ENCODE data around the gene TMCO2. TPM values are rescaled to one million over a fixed set of nuclear protein-coding genes. Genes with fewer than 3 reads are reported as not detected.

The TMCO2 gene
- total RNA-seq, 1 experiment from 2014 or later, result not detected

GRCh38 chr1:40274331-40274730, 26.6 kb downstream of the TMCO2 start:
- Histone ChIP-seq H3K4me1 (ENCODE audit: insufficient read depth, low read length, poor library complexity, severe bottlenecking) (no peaks in the 10 kb centered on the region), H3K4me3 (ENCODE audit: low read depth, low read length, poor library complexity, severe bottlenecking) (no peak overlapping the region), H3K36me3 (ENCODE audit: insufficient read depth, low read length, poor library complexity, severe bottlenecking) (peaks cover 43% of the 10 kb centered on the region), H3K9me3 (ENCODE audit: low read depth, low read length, poor library complexity, severe bottlenecking) (no peaks in the 10 kb centered on the region), H3K27ac (ENCODE audit: low read depth, low read length, poor library complexity, severe bottlenecking) (no peak overlapping the region), H3K27me3 (replicated peaks; ENCODE audit: insufficient read depth, low read depth, low read length, poor library complexity) (no peaks in the 10 kb centered on the region)
- POLR2A ChIA-PET (ENCODE audit: low non-redundant PET), result no interaction called here
- no TSS peak for BruUV-seq (replicated peaks)
- CTCF ChIA-PET, result no interaction called here
- intact Hi-C loops (cut with micrococcal nuclease; ENCODE audit: unreplicated experiment), result no loop called here
- TF ChIP-seq EZH2 (IDR thresholded peaks at IDR 0.05; ENCODE audit: borderline replicate concordance, low read depth, low read length, poor library complexity, severe bottlenecking), result no peak
- TF ChIP-seq CTCF (conservative IDR thresholded peaks at IDR 0.05; ENCODE audit: low read depth, low read length), result no peak
- no peak for DNase-seq (ENCODE audit: low spot score)

- Histone ChIP-seq H3K4me3 (ENCODE audit: low read depth, low read length, poor library complexity, severe bottlenecking) (no peak overlapping the region), H3K4me1 (ENCODE audit: insufficient read depth, low read length, poor library complexity, severe bottlenecking) (no peaks in the 10 kb centered on the region), H3K27me3 (replicated peaks; ENCODE audit: insufficient read depth, low read depth, low read length, poor library complexity) (no peaks in the 10 kb centered on the region), H3K27ac (ENCODE audit: low read depth, low read length, poor library complexity, severe bottlenecking) (no peak overlapping the region), H3K9me3 (ENCODE audit: low read depth, low read length, poor library complexity, severe bottlenecking) (no peaks in the 10 kb centered on the region), H3K36me3 (ENCODE audit: insufficient read depth, low read length, poor library complexity, severe bottlenecking) (peaks cover 26% of the 10 kb centered on the region)
- BruUV-seq (replicated peaks), result no TSS peak
- TF ChIP-seq CTCF (conservative IDR thresholded peaks at IDR 0.05; ENCODE audit: low read depth, low read length), result no peak
- TF ChIP-seq EZH2 (IDR thresholded peaks at IDR 0.05; ENCODE audit: borderline replicate concordance, low read depth, low read length, poor library complexity, severe bottlenecking), result no peak
- ChIA-PET CTCF (no interaction called here), POLR2A (ENCODE audit: low non-redundant PET) (no interaction called here)
- intact Hi-C loops (cut with micrococcal nuclease; ENCODE audit: unreplicated experiment), result no loop called here
- DNase-seq (ENCODE audit: low spot score), result no peak
These were observed 28.4 kb downstream of the TMCO2 start for GRCh38 chr1:40276122-40276521.

- ChIA-PET POLR2A (ENCODE audit: low non-redundant PET) (interaction anchor here (0.5 to 0.6 kb wide), 2 partner anchors 106 to 1367 kb away, joined by 3 to 6 read pairs; no protein-coding TSS in a partner anchor), CTCF (interaction anchor here (1.0 kb wide), 1 partner anchor 33 kb away, joined by 3 read pairs; no protein-coding TSS in a partner anchor)
- no peak for TF ChIP-seq CTCF (conservative IDR thresholded peaks at IDR 0.05; ENCODE audit: low read depth, low read length)
- no peak for TF ChIP-seq EZH2 (IDR thresholded peaks at IDR 0.05; ENCODE audit: borderline replicate concordance, low read depth, low read length, poor library complexity, severe bottlenecking)
- BruUV-seq (replicated peaks), result no TSS peak
- DNase-seq (ENCODE audit: low spot score), result no peak
- Histone ChIP-seq H3K36me3 (ENCODE audit: insufficient read depth, low read length, poor library complexity, severe bottlenecking) (peaks cover 18% of the 10 kb centered on the region), H3K4me3 (ENCODE audit: low read depth, low read length, poor library complexity, severe bottlenecking) (no peak overlapping the region), H3K27me3 (replicated peaks; ENCODE audit: insufficient read depth, low read depth, low read length, poor library complexity) (no peaks in the 10 kb centered on the region), H3K9me3 (ENCODE audit: low read depth, low read length, poor library complexity, severe bottlenecking) (no peaks in the 10 kb centered on the region), H3K27ac (ENCODE audit: low read depth, low read length, poor library complexity, severe bottlenecking) (no peak overlapping the region), H3K4me1 (ENCODE audit: insufficient read depth, low read length, poor library complexity, severe bottlenecking) (no peaks in the 10 kb centered on the region)
- intact Hi-C loops (cut with micrococcal nuclease; ENCODE audit: unreplicated experiment), result no loop called here
These were observed 34.1 kb downstream of the TMCO2 start for GRCh38 chr1:40281853-40282252.
